ENCODE results near the gene PMFBP1.

The PMFBP1 gene

DNA sequence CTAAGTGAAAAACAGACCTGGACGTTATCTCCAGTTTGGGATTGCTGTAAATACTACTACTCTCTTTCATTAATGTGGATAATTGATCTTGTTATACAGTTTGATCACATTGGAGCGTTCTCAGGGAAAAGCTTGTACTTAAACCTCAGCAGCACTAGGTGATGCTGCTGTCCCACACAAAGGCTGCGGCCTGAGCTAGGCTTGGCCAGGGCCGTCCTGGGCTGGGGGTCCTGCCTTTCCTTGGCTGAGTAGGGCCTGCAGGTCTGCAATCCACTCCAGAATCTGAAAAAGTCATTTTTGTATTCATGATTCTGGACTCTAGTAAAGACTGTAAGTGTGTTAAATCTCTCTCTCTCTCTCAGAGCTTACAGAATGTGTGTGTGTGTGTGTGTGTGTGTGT is 23.7 kb upstream of the PMFBP1 start:
- Mint-ChIP-seq H3K4me3 (no peak overlapping the region), H3K27me3 (ENCODE audit: low read depth, poor library complexity) (peaks cover 4% of the 10 kb centered on the region), H3K27ac (no peak overlapping the region), H3K4me1 (peaks cover 40% of the 10 kb centered on the region), H3K9me3 (no peaks in the 10 kb centered on the region), H3K36me3 (ENCODE audit: low read depth) (no peaks in the 10 kb centered on the region)
- DNase-seq = peak; percentile 30
- TF ChIP-seq, protein P1, sequence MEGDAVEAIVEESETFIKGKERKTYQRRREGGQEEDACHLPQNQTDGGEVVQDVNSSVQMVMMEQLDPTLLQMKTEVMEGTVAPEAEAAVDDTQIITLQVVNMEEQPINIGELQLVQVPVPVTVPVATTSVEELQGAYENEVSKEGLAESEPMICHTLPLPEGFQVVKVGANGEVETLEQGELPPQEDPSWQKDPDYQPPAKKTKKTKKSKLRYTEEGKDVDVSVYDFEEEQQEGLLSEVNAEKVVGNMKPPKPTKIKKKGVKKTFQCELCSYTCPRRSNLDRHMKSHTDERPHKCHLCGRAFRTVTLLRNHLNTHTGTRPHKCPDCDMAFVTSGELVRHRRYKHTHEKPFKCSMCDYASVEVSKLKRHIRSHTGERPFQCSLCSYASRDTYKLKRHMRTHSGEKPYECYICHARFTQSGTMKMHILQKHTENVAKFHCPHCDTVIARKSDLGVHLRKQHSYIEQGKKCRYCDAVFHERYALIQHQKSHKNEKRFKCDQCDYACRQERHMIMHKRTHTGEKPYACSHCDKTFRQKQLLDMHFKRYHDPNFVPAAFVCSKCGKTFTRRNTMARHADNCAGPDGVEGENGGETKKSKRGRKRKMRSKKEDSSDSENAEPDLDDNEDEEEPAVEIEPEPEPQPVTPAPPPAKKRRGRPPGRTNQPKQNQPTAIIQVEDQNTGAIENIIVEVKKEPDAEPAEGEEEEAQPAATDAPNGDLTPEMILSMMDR (IDR thresholded peaks at IDR 0.05) = peak; percentile 36

DNA sequence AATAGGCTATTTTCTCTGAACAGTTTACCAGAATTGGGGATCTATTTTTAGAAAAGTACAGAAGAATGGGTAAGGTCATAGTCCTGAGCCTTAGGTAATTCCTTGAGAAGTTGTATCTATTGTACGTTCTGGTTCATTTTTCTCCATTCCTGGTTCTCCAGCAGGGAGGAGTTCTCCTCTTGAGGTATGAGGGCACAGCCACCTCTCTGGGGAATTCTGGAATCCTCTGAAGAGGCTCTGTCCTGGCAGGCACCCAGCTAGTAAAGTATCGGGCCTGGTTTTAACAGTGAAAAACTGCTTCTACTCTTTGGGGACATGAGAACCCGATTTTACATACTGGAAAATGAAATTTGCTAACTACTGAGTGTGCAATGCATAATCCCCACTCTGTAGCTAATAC is 19.6 kb upstream of the PMFBP1 start:
- DNase-seq = no peak
- Mint-ChIP-seq H3K27ac (no peak overlapping the region), H3K9me3 (no peaks in the 10 kb centered on the region), H3K4me1 (peaks cover 25% of the 10 kb centered on the region), H3K27me3 (ENCODE audit: low read depth, poor library complexity) (peaks cover 8% of the 10 kb centered on the region), H3K4me3 (no peak overlapping the region), H3K36me3 (ENCODE audit: low read depth) (peaks cover 12% of the 10 kb centered on the region)
- TF ChIP-seq, protein P1 (IDR thresholded peaks at IDR 0.05) = no peak

DNA sequence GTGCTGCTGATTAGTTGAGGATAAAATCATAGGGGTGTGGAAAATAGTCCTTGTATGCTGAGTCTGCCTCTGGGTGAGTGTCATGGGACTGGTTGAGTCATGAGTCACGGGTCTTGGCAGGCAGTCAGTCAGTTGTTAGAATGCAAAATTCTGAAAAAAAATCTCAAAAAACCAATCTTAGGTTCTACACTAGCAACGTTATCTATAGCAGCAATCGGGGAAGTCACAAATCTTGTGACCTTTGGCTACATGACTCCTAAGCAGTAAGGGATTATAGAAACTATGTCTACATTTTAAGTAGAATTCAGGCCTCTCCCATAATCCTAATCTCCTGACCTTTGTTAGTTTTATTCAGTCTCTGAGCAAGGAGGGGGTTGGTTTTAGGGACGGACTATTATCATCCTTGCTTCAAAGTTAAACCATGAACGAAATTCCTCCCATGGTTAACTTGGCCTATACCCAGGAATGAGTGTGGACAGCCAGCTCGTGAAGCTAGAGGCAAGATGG is 18.0 kb upstream of the PMFBP1 start:
- no peak overlapping the region for H3K4me3 Mint-ChIP-seq
- TF ChIP-seq, protein P1 (IDR thresholded peaks at IDR 0.05) = no peak
- no peak for DNase-seq
- H3K36me3 Mint-ChIP-seq (ENCODE audit: low read depth) = peaks cover 12% of the 10 kb centered on the region
- peaks cover 5% of the 10 kb centered on the region for H3K27me3 Mint-ChIP-seq (ENCODE audit: low read depth, poor library complexity)
- peak overlapping the region; percentile 11 for H3K27ac Mint-ChIP-seq
- no peaks in the 10 kb centered on the region for H3K9me3 Mint-ChIP-seq
- peaks cover 17% of the 10 kb centered on the region for H3K4me1 Mint-ChIP-seq

DNA sequence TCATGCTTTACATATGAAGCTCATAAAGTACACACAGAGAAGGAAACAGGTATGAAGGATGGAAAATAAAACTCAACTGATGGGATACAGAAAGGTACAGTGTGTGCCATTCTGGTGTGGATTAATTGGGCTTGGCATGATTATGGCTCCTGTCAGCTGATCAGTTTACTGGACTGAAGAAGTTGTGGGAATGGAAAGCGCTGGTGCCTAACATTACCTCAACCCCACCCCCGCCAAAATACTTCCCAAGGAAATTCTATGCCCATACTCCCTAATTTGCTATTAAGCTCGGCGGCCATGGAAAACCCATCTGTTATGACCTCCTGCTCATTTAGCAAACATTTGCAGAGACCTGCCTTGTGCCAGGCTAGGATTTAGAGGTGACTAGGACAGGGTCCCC is 16.6 kb upstream of the PMFBP1 start:
- Mint-ChIP-seq H3K27me3 (ENCODE audit: low read depth, poor library complexity) (peaks cover 5% of the 10 kb centered on the region), H3K4me1 (peaks cover 17% of the 10 kb centered on the region), H3K36me3 (ENCODE audit: low read depth) (peaks cover 12% of the 10 kb centered on the region), H3K4me3 (no peak overlapping the region), H3K9me3 (no peaks in the 10 kb centered on the region), H3K27ac (no peak overlapping the region)
- TF ChIP-seq, protein P1 (IDR thresholded peaks at IDR 0.05) = no peak
- no peak for DNase-seq

DNA sequence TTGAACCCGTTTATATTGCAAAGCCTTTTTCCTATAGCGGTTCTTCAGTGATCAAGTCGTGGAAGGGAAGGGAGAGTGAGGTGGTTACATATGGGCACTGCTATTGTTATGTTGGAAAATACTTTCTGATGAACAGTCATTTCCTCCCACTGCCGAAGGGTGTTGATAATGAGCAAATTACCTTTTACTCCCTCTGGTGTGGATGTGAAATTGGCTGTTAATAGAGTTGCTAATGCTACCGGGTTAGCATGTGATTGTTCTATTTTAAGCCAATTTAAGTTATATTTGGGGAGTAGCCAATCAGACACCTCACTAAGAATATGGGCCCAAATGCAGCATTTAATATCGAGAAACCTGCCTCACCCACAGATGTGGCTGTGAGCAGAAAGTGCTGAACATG is 15.6 kb upstream of the PMFBP1 start:
- Mint-ChIP-seq H3K27me3 (ENCODE audit: low read depth, poor library complexity) (peaks cover 5% of the 10 kb centered on the region), H3K4me1 (peaks cover 17% of the 10 kb centered on the region), H3K27ac (no peak overlapping the region), H3K9me3 (no peaks in the 10 kb centered on the region), H3K4me3 (no peak overlapping the region), H3K36me3 (ENCODE audit: low read depth) (peaks cover 12% of the 10 kb centered on the region)
- DNase-seq = no peak
- TF ChIP-seq, protein P1 (IDR thresholded peaks at IDR 0.05) = no peak

DNA sequence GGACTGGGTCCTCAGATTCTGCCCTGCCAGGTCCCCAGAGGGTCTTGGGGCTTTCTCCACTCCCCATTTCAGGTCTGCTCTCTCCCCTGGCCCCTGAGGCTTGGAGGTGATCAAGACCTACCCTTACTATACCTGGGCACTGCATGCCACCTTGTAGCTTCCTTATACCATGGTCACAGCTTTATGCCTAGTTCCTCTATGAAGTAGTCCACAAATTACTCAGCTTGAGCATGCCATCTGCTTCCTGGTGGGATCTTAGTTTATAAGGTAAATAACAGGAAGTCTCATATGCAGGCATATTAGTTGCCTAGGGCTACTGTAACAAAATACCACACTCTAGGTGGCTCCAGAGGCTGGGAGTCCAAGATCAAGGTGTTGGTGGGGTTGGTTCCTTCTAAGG is 11.0 kb upstream of the PMFBP1 start:
- TF ChIP-seq, protein P1 (IDR thresholded peaks at IDR 0.05) = no peak
- Mint-ChIP-seq H3K9me3 (no peaks in the 10 kb centered on the region), H3K4me3 (no peak overlapping the region), H3K27ac (no peak overlapping the region), H3K27me3 (ENCODE audit: low read depth, poor library complexity) (peaks cover 3% of the 10 kb centered on the region), H3K36me3 (ENCODE audit: low read depth) (no peaks in the 10 kb centered on the region), H3K4me1 (peaks cover 5% of the 10 kb centered on the region)
- no peak for DNase-seq
